Mesothelial cell of epicardium (in vitro differentiated cells): ENCODE data around the gene SMG6. TPM values are rescaled to one million over a fixed set of nuclear protein-coding genes. Genes with fewer than 3 reads are reported as not detected.

ENCODE experiments used
- DNase-seq, 2 experiments: peaks; one replicate each; pipeline ENCODE4 v3.0.0; 2021; ENCODE audit warnings: low spot score in 2 of 2; ENCODE audit not compliant: unreplicated experiment in 2 of 2
- H3K27ac Mint-ChIP-seq: 2 replicates; pipeline ENCODE4 v1.8.0; 2021; ENCODE audit warnings: mixed read lengths
- H3K27me3 Mint-ChIP-seq: 2 replicates; pipeline ENCODE4 v1.8.0; 2021; ENCODE audit warnings: low read depth, mixed read lengths
- H3K36me3 Mint-ChIP-seq: 2 replicates; pipeline ENCODE4 v1.8.0; 2021; ENCODE audit warnings: mixed read lengths
- H3K4me1 Mint-ChIP-seq: 2 replicates; pipeline ENCODE4 v1.8.0; 2021; ENCODE audit warnings: mixed read lengths
- H3K4me3 Mint-ChIP-seq: 2 replicates; pipeline ENCODE4 v1.8.0; 2021; ENCODE audit warnings: mild to moderate bottlenecking, moderate library complexity, mixed read lengths
- H3K9me3 Mint-ChIP-seq: 2 replicates; pipeline ENCODE4 v1.8.0; 2021; ENCODE audit warnings: mixed read lengths
- total RNA-seq: library from RNA; stranded (reverse); gene quantifications from 3 replicates; pipeline ENCODE4 v1.2.1, GENCODE V29; 2021
- TF ChIP-seq, protein P1 (sequence below): fragments of 200-600 bp; sonication (generic); IDR thresholded peaks from one replicate; pipeline ENCODE4 v1.5.0; 2021; ENCODE audit warnings: antibody characterized with exemption; ENCODE audit not compliant: unreplicated experiment

The SMG6 gene
- total RNA-seq, 1 donor from 2014 or later: 58.3 TPM

DNA sequence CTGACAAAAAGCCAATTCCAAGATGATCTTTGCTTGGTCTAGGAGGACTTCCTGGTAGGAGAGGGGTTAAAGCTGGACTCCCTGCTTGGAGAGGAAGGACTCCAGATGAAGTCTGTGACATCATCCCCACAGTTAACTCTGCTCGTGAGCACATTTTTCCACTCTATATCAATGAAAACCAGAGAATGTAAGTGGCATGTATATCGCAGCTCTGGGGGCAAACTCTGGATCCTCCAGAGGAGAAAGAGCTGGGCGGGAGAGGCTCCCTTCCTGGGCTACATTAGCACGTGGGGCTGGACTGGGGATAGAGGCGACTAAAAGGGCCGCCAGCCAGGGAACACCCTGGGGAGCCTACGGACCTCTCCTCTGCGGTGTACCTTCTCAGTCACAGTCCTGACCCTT is 214.6 kb downstream of the SMG6 start:
- peaks cover 78% of the 10 kb centered on the region for H3K4me1 Mint-ChIP-seq
- H3K9me3 Mint-ChIP-seq: no peaks in the 10 kb centered on the region
- no peak for DNase-seq

DNA sequence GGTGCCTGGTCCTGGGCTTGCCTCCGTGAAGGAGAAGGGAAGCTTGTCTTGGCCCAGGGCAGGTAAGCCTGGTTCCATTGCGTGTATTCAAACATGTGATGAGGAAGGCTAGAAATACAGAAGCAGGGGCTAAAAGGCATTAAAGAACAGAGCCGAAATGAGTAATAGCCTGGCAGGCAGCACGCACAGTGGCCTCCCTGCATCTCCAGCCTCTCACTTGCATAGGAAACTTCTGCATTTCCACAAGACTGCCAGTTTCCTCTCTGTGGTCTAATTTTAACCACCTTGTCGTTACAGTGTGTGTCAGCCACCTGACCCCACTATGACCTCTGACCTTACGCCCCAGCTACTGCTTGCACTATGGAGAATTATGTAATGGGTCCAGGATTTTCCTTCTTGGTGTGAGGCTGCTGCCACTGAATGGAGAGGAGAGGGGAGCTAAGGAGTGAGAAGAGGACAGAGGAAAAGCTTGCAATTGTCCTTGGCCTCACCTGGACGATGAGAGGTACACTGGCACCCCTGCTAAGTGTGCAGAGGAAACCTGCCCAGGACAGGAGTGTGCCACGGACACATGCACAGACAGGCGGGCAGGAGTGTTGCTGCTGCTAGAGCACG is 215.9 kb downstream of the SMG6 start:
- Mint-ChIP-seq H3K27ac (peak overlapping the region; percentile 94), H3K4me1 (peaks cover 85% of the 10 kb centered on the region), H3K9me3 (no peaks in the 10 kb centered on the region), H3K27me3 (no peaks in the 10 kb centered on the region), H3K4me3 (no peak overlapping the region), H3K36me3 (peaks cover 5% of the 10 kb centered on the region)
- DNase-seq: no peak
- TF ChIP-seq, protein P1, sequence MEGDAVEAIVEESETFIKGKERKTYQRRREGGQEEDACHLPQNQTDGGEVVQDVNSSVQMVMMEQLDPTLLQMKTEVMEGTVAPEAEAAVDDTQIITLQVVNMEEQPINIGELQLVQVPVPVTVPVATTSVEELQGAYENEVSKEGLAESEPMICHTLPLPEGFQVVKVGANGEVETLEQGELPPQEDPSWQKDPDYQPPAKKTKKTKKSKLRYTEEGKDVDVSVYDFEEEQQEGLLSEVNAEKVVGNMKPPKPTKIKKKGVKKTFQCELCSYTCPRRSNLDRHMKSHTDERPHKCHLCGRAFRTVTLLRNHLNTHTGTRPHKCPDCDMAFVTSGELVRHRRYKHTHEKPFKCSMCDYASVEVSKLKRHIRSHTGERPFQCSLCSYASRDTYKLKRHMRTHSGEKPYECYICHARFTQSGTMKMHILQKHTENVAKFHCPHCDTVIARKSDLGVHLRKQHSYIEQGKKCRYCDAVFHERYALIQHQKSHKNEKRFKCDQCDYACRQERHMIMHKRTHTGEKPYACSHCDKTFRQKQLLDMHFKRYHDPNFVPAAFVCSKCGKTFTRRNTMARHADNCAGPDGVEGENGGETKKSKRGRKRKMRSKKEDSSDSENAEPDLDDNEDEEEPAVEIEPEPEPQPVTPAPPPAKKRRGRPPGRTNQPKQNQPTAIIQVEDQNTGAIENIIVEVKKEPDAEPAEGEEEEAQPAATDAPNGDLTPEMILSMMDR: no peak

More for the DNA sequence above, 214.6 kb downstream of the SMG6 start:
- H3K36me3 Mint-ChIP-seq: peaks cover 5% of the 10 kb centered on the region
- TF ChIP-seq, protein P1: no peak
- H3K4me3 Mint-ChIP-seq: peak overlapping the region; percentile 5
- peak overlapping the region; percentile 90 for H3K27ac Mint-ChIP-seq
- no peaks in the 10 kb centered on the region for H3K27me3 Mint-ChIP-seq

DNA sequence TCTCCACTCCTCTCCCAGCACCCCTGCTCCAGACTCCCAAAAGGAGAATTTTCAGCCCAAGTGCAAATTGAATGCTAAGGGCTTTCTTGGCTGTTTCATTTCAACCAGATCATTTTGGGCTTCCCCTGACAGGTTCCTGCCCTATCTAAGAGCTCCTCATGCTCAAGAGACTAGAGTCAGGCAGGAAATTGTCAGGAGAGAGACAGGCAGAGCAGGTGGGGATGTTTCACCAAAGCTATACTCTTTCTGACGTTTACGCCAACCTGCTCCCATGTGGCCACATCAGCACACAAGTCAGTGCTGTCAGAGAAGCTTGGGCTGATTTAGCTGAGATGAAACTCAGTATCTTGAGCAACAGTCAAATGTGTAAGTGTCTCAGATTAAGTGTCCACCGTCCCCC is 217.3 kb downstream of the SMG6 start:
- no peak for DNase-seq
- H3K27me3 Mint-ChIP-seq: no peaks in the 10 kb centered on the region
- peak overlapping the region; percentile 94 for H3K27ac Mint-ChIP-seq
- peaks cover 7% of the 10 kb centered on the region for H3K36me3 Mint-ChIP-seq
- H3K4me1 Mint-ChIP-seq: peaks cover 88% of the 10 kb centered on the region
- H3K4me3 Mint-ChIP-seq: no peak overlapping the region
- no peaks in the 10 kb centered on the region for H3K9me3 Mint-ChIP-seq
- TF ChIP-seq, protein P1: no peak

DNA sequence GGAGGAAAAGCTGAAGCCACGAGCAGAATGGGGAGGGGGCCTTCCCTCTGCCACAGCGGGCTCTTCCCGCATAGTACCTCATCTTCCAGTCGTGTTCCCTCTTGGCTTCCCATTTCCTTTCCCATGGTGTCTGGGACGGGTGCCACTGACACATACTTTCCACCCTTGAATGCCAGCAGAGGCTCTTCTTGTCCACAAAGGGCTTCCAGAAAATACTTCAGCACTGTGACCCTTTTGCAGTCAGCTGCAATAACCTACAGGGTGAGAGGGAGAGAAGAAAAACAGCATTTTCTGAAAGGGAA is 218.0 kb downstream of the SMG6 start:
- no peaks in the 10 kb centered on the region for H3K27me3 Mint-ChIP-seq
- H3K4me1 Mint-ChIP-seq: peaks cover 81% of the 10 kb centered on the region
- H3K36me3 Mint-ChIP-seq: peaks cover 5% of the 10 kb centered on the region
- no peak overlapping the region for H3K4me3 Mint-ChIP-seq
- H3K27ac Mint-ChIP-seq: peak overlapping the region; percentile 94
- TF ChIP-seq, protein P1: no peak
- no peak for DNase-seq
- H3K9me3 Mint-ChIP-seq: no peaks in the 10 kb centered on the region

DNA sequence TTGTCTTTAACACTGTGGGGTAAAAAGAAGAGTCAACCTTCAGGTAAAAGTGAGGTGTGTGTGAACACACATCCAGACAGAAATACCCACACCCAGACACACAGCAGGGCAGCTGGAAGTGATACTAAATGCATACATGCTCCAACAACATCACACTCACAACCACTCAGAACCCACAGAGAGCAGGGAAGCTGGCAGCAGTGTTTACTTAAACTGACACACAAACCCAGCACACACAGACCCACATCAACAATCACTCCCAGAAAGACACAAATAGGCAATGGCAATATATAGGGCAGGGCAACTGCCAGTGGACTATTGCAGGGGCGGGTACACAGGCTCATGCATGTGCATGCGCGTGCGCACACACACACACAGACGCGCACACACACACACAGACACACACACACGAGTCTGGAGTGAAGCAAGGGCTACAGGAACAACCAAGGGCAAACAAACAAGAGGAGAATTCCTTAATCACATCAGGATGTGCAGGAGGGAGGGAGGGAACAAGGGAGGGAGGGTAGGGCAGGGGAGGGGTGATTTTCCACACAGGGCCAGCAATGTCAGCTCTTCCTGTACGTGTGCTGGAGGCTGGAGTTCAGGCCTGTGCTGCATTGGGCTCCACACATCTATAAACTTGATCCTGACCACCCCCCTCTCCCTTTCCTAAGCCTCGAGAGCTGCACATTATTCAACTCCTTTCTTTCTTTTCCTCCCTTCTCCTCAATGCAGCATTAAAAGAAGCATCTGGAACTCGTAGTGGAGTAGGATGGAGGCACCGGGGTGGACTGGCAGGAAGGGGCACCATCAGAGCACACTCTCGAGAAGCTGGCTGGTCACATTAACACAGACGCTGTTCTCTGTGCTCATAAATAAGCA is 218.6 kb downstream of the SMG6 start:
- H3K36me3 Mint-ChIP-seq: peaks cover 5% of the 10 kb centered on the region
- H3K9me3 Mint-ChIP-seq: no peaks in the 10 kb centered on the region
- TF ChIP-seq, protein P1: no peak
- H3K27ac Mint-ChIP-seq: peak overlapping the region; percentile 96
- no peak for DNase-seq
- H3K4me1 Mint-ChIP-seq: peaks cover 75% of the 10 kb centered on the region
- H3K27me3 Mint-ChIP-seq: no peaks in the 10 kb centered on the region
- no peak overlapping the region for H3K4me3 Mint-ChIP-seq
